GM04504 (cell line): Measurements from ENCODE around the gene APOBR.
A peak's percentile ranks its signal among the peaks of the same experiment; 100 is the strongest.
"Not testable (repeated sequence)": the region's sequence is repeated elsewhere in the genome, so short reads cannot be mapped to it uniquely, and the experiment has no call there.

Experiments used
- DNase-seq: peaks from one replicate; pipeline ENCODE4 v3.0.0-alpha.2; 2012; ENCODE audit warnings: low read depth

Gene APOBR, protein sequence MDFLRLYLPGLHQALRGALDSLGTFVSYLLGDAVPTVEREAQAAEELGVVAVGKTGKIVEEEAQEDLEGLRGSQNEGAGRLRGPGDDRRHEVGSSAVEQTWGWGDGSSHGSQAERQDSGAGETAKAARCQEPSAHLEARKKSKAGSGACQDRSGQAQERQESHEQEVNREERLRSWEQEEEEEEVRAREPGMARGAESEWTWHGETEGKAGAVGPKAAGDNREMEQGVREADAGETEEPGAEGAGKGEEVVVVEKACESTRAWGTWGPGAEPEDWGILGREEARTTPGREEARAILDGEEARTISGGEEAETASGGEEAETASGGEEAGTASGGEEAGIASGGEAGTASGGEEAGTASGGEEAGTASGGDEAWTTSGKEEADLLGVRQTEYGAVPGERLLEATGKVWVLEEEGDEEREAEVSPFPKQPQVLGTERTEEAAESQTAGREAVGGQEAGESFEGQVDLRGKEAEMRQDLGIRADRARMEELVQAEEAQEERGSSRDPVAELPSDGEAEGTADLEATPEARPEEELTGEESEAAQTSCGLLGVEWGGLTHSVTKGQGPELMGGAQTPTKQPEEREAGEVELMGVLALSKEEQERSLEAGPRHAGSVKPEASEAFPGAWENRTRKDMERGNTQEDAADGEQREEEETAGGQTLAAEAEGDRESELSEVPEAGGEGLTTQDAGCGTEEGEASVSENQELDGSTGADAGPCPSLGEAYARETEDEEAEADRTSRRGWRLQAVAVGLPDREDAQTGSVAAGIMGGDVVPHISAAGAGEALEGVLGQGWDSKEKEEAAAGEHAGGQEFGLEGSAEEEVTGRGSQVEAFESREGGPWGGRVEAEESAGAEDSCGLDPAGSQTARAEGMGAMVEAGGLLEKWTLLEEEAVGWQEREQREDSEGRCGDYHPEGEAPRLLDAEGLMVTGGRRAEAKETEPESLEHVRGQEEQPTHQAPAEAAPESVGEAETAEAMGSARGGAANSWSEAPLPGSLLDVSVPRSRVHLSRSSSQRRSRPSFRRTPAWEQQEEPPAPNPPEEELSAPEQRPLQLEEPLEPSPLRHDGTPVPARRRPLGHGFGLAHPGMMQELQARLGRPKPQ

DNA sequence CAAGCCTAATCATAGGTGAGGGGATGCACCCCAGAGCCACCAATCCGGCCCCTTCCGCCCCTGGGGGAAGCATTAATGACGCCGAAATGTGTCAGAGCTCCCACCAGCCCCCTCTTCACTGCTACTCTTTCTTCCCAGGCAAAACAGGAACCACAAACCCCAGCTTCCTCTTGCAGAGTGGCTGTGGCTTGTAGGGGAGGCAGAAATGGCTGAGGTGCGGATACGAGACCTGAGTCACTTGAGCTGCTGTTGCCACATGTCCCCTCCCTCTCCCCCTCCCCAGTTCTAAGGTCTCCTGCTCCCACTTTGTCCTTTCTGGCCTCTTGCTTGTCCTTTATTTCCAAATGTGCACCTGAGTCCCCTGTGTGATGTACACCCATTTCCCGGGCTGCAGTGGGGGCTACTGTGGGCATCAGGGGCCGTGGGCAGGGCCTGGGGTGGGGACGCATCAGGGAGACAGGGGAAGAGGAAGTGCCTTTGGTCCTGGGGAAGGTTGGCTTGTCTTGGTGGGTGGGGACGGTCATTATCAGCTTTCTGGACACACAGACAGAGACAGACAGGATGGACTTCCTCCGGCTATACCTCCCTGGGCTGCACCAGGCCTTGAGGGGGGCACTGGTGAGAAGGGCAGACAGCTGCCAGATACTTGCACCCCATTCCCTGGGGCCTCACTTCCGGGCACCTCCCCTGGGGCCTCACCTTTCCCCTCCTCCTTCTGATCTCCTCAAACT lies at the start of gene APOBR:
Gene APOBR, plus strand, starts transcription at position 523 of the 731 bp plus-strand sequence. Its CDS starts 39 bp downstream, at position 562.
- DNase-seq = no peak

DNA sequence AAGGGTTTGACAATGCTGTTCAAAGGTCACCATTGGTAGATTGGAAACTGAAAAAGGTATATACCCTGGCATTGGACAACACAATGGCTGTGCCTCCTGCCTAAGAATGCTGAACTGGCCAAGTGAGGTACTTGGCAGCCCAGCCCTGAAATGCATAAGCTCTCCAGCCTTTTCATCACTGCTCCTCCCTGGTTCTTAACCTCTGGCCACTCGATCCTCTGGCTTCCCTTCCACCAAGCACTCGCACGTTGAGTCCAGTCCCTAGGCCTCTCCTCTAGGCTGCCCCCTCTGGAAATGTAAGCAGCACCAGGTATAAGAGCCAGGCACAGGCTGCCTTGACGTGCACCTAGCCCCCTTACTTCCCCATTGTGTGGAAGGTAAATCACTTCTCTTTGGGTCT lies 48.1 kb upstream of the APOBR start:
- not testable (repeated sequence) for DNase-seq

DNA sequence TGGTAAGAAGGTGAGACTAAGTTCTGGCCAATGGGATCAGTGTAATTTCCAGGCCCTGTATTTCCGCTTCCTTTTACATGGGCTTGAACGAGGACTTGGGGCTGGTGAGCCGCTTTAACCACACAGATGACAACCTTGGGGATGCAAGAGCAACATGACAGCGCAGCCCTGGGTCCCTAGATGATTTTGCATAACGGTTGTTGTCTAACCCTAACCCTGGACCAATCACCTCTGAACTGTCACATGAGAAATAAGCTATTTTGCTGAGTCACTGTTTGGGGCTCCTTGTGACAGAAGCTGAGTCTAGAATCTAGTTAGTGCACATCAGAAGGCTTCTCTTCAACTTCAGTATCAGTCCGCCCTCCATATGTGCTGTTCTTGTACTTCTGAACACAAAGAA lies 47.4 kb upstream of the APOBR start:
- not testable (repeated sequence) for DNase-seq

DNA sequence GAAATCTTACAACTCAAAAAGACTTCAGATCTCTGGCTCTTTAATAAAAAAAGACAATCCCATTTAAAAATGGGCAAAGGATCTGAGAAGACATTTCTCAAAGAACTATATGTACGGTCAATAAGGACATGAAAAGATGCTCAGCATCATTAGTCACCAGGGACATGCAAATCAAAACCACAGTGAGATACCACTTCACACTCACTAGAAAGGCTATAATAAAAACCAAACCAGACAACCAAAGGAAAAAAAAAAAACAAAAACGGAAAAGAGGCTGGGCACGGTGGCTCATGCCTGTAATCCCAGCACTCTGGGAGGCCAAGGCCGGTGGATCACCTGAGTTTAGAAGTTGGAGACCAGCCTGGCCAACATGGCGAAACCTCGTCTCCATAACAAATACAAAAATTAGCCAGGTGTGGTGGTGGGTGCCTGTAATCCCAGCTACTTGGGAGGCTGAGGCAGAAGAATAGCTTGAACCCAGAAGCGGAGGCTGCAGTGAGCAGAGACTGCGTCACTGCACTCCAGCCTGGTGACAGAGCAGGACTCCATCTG lies 20.7 kb upstream of the APOBR start:
- no peak for DNase-seq

DNA sequence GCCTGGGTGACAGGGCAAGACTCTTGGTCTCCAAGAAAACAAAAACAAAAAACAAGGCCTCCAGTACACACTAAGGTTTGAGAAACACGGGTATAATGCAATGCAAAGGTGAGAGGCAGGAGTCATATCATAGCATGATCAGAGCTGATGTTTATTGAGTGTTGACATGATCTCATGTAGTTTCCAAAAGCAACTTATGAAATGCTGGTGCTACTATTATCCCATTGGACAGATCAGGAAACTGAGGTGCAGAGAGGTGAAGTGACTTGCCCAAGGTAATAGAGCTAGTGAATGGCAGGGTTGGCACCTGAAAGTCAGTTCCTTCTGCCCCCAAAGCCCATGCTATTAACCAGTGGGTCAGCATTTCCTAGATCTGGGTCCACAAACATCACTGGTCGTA lies 19.2 kb upstream of the APOBR start:
- no peak for DNase-seq

DNA sequence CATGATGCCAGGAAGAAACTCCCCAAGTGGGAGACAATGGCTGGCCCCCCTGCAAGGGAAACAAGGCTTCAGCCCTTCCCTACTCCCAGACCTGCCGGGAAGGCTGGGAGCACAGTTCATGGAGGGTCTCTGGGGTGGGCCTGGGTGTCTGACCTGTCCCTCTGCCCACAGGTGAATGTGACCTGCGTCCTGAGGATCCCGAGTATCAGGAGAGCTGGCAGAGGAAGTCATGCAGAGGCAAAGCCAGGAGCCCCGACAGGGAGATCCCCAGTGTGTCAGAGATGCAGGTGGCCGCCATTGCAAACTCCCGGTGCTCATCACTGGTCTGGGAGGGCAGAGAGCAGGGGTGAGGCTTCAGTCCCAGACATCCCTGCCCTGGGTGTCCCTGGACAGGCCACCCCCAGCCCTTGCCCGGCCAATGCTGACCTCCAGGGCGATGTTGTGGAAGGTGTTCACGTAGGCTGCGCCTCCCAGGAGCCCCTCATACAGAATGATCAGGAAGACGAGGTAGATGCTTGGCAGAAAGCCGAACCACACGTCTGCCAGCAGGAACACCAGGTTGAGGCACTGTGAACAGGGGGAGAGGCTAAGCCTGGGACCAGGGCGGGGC lies 17.0 kb upstream of the APOBR start:
- no peak for DNase-seq

DNA sequence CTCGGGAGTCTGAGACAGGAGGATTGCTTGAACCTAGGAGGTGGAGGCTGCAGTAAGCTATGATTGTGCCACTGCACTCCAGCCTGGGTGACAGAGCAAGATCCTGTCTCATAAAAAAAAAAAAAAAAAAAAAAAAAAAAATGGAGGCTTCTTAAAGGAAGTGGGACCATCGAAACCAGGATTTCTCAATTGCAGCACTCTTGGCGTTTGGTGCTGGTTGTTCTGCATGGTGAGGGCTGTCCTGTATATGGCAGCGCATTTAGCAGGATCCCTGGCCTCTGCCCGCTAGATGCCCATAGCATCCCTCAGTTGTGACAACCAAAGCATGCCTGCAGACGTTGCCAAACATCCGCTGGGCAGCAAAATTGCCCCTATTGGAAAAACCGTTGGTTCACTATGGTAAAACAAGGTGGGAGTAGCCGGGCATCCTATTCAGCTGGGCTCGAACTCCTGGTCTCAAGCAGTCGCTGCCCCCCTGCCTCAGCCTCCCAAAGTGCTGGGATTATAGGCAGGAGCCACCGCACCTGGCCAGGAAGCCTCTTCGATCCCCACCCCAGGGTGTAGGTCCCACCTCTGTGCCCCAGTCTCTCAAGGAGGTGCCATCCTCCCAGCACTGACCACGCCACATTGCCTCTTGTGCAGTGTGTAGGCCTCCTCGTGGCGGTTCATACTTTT lies 15.8 kb upstream of the APOBR start:
- no peak for DNase-seq

DNA sequence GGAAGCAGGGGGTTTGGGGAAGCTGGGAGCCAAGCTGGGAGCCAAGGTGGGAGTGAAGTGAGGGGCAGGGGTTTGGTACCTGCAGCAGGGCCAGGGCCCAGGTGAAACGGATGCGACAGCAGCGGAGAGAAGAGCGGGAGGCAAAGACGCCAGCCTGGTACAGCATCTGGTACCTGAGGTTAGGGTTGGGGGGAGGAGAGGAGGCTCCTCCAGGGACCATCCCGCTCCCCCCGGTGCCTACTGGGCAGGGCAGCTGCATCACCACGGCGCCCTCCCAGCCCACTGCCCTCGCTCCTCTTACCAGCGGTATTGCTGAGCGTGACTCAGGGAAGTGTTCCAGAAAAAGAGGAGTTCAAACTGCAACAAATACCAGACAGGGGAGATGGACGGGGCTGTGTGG lies 12.4 kb upstream of the APOBR start:
- no peak for DNase-seq

DNA sequence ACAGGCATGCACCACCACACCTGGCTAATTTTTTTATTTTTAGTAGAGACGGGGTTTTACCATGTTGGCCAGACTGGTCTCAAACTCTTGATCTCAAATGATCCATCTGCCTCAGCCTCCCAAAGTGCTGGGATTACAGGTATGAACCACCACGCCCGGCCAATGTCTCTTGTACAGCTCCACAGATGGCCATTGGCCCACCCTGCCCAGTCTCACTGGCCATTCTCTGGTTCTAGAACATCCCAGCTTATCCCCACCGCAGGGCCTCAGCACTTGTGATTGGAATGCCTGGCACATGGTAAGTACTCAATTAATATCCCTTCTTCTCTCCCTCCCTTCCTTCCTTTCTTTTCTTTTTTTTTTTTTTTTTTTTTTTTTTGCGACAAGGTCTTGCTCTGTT lies 11.1 kb upstream of the APOBR start:
- DNase-seq = not testable (repeated sequence)

DNA sequence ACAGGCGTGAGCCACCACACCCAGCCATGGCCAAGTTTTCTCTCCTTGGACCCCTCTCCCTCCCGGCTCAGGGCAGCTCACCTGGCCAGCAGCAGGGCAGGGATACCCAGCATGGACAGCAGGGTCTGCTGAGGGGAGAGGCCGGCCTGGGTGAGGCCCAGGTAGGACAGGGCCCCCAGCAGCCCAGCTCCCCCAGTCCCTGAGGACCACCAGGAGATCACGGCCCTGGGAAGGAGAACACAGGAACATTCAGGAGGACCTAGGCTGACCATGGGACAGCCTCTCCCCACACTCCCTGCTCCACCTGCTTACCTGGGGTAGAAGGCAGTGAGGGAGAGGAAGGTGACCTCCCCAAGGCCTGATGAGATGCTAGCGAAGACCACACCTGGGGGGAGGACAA lies 8.2 kb upstream of the APOBR start:
- no peak for DNase-seq

DNA sequence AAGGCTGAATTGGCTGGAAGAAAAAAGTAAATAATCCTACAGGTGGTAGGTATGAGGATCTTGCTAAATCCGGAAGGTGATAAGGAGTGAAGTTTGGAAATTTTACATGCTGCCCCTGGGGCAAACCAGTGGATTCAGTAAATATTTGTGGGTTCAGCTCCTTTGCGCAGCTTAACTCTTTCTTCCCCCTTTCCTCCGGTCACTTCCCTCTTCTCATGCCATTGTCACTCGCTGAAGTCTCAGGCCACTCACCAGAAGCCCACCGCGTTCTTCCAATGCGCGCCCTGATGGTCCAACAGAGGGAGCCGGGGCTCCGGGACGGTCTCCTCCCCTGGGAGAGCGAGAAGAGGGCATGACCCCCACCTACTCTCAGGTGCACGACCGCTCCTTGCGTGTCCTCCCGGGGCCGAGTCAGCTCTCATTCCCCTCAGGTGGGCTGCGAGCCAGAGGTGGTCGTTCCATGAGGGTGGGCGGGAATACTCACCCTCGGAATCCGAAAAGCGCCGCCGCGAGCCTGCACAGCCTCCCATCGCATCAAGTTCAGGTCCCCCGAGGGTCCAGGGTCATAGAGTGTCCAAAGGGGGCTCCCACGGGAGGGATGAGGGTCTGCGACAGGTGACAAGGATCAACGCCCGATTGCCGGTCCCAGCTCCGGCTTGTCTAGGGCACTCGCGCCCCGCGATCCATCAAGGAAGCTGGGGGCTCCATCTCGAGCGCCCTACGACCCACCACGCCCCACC lies 3.0 kb upstream of the APOBR start:
- no peak for DNase-seq

DNA sequence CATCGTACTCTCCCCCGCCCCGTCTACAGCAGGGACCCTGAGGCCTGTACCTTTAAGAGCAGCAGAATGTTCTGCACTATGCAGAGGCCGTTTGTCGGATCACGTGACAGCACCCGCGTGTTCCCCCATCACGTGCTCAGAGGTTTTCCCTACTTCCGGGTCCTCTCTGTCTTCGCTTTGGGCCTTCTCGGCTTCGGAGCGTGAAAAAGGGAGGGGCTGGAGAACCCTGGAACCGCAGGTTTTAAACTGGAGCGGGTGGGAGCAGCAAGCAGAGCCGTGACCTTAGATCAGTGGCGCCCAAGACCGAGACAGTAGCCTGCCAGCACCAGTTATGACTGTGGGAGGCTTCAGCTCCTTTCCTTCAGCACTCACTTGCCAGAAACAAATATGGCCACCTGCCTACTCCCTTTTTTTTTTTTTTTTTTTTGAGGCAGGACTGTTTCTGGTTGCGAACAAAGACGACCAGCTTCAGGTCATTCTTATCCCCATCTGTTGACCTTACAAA lies 2.4 kb upstream of the APOBR start, which contains the start of gene CLN3:
Gene CLN3, minus strand, starts transcription at position 105 of the 505 bp plus-strand sequence. CDS start 315 bp downstream, outside the sequence.
- DNase-seq = peak; percentile 89

DNA sequence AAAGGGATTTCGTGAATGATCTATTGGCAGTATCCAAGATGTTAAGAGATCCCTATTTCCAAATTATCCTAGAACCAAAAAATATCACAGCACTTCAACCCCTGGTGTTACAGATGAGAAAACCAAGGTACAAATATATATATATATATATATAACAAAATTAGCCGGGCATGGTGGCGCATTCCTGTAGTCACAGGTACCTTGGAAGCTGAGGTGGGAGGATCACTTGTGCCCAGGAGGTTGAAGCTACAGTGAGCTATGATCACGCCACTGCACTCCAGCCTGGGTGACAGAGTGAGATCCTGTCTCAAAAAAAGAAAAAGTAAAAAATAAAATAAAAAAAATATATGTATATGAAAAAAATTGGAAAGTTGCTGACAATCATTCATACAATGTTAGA lies 1.9 kb upstream of the APOBR start:
- no peak for DNase-seq

DNA sequence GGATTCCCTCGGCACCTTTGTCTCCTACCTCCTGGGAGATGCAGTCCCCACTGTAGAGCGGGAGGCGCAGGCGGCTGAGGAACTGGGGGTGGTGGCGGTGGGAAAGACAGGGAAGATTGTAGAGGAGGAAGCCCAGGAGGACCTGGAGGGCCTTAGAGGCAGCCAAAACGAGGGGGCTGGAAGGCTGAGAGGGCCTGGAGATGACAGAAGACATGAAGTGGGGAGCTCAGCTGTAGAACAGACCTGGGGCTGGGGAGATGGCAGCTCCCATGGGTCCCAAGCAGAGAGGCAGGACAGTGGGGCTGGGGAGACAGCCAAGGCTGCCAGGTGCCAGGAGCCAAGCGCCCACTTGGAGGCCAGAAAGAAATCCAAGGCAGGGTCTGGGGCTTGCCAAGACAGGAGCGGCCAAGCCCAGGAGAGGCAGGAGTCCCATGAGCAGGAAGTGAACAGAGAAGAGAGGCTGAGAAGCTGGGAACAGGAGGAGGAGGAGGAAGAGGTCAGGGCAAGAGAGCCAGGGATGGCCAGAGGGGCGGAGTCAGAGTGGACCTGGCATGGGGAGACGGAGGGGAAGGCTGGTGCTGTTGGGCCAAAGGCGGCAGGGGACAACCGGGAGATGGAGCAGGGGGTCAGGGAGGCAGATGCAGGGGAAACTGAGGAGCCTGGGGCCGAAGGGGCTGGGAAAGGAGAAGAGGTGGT lies 803 bp downstream of the APOBR start:
- DNase-seq = no peak

DNA sequence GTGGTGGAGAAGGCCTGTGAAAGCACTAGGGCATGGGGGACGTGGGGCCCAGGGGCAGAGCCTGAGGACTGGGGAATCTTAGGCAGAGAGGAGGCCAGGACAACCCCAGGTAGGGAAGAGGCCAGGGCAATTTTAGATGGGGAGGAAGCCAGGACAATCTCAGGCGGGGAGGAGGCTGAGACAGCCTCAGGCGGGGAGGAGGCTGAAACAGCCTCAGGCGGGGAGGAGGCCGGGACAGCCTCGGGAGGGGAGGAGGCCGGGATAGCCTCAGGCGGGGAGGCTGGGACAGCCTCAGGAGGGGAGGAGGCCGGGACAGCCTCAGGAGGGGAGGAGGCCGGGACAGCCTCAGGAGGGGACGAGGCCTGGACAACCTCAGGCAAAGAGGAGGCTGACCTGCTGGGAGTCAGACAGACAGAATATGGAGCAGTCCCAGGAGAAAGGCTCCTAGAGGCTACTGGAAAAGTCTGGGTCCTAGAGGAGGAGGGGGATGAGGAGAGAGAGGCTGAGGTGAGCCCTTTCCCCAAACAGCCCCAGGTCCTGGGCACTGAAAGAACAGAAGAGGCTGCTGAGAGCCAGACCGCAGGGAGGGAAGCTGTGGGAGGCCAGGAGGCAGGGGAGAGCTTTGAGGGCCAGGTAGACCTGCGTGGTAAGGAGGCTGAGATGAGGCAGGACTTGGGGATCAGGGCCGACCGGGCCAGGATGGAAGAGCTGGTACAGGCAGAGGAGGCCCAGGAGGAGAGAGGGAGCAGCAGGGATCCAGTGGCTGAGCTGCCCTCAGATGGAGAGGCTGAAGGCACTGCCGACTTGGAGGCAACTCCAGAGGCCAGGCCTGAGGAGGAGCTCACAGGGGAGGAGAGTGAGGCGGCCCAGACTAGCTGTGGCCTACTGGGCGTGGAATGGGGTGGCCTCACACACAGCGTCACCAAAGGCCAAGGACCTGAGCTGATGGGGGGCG lies 1.6 kb downstream of the APOBR start:
- DNase-seq = no peak

DNA sequence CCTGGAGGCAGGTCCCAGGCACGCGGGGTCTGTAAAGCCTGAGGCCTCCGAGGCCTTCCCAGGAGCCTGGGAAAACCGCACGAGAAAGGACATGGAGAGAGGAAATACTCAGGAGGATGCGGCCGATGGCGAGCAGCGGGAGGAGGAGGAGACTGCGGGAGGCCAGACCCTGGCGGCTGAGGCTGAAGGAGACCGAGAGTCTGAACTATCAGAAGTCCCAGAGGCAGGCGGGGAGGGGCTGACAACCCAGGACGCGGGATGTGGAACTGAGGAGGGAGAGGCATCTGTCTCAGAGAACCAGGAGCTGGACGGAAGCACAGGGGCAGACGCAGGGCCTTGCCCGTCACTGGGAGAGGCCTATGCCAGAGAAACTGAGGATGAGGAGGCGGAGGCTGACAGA lies 2.4 kb downstream of the APOBR start:
- DNase-seq = no peak

DNA sequence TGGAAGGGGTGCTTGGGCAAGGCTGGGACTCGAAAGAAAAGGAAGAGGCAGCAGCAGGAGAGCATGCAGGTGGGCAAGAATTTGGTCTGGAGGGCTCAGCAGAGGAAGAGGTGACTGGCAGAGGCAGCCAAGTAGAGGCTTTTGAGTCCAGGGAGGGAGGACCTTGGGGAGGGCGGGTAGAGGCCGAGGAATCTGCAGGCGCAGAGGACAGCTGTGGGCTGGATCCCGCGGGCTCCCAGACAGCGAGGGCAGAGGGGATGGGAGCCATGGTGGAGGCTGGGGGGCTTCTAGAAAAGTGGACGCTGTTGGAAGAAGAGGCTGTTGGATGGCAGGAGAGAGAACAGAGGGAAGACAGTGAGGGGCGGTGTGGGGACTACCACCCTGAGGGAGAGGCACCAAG lies 2.9 kb downstream of the APOBR start:
- DNase-seq = no peak
